Nucleus accumbens (tissue), 56 donors: ENCODE results near the gene SLC35G2.
"Not testable (repeated sequence)": the region's sequence is repeated elsewhere in the genome, so short reads cannot be mapped to it uniquely, and the experiment has no call there.

Experiments used
- DNase-seq, 56 donors: peaks; one replicate each; lab custom pipeline; 2025; lab: John Stamatoyannopoulos, UW

SLC35G2 gene

GRCh38 chr3:136883967-136884720 is 65.2 kb downstream of the SLC35G2 start:
- no peak for DNase-seq

- DNase-seq = no peak
Observed at GRCh38 chr3:136885357-136886213, 66.7 kb downstream of the SLC35G2 start.

- no peak for DNase-seq
Observed at GRCh38 chr3:136889947-136890346, 71.0 kb downstream of the SLC35G2 start.

- DNase-seq = no peak
Observed at GRCh38 chr3:136891934-136892855, 73.3 kb downstream of the SLC35G2 start.

- no peak for DNase-seq
Observed at GRCh38 chr3:136893848-136894443, 75.0 kb downstream of the SLC35G2 start.

- DNase-seq = not testable (repeated sequence)
Observed at GRCh38 chr3:136897171-136897570, 78.2 kb downstream of the SLC35G2 start.

GRCh38 chr3:136898549-136898948 is 79.6 kb downstream of the SLC35G2 start:
- DNase-seq = no peak

- no peak for DNase-seq
Observed at GRCh38 chr3:136898954-136899353, 80.0 kb downstream of the SLC35G2 start.

- no peak for DNase-seq
Observed at GRCh38 chr3:136899622-136900158, 80.8 kb downstream of the SLC35G2 start.

- not testable (repeated sequence) for DNase-seq
Observed at GRCh38 chr3:136900694-136901093, 81.8 kb downstream of the SLC35G2 start.

GRCh38 chr3:136901391-136901790 is 82.5 kb downstream of the SLC35G2 start:
- DNase-seq = no peak

- DNase-seq = not testable (repeated sequence)
Observed at GRCh38 chr3:136902530-136902929, 83.6 kb downstream of the SLC35G2 start.

GRCh38 chr3:136903899-136904298 is 85.0 kb downstream of the SLC35G2 start:
- no peak for DNase-seq

GRCh38 chr3:136904746-136905145 is 85.8 kb downstream of the SLC35G2 start:
- no peak for DNase-seq
